Measurements from ENCODE around the gene LHX4.

The LHX4 gene

GRCh38 chr1:180229483-180230415 is at the start of gene LHX4:
Gene LHX4, plus strand, starts transcription at chr1:180230264. Its CDS starts 266 bp downstream, at chr1:180230530.
- no peak for TF ChIP-seq CTCF (IDR thresholded peaks at IDR 0.05; ENCODE audit: extremely low read depth, missing control alignments)
- peak; percentile 89 for DNase-seq (ENCODE audit: low spot score)

GRCh38 chr1:180181048-180181447 is 49.0 kb upstream of the LHX4 start:
- no peak for TF ChIP-seq CTCF (IDR thresholded peaks at IDR 0.05; ENCODE audit: extremely low read depth, missing control alignments)
- no peak for DNase-seq (ENCODE audit: low spot score)

- no peak for DNase-seq (ENCODE audit: low spot score)
- TF ChIP-seq CTCF (IDR thresholded peaks at IDR 0.05; ENCODE audit: extremely low read depth, missing control alignments): no peak
Measured at GRCh38 chr1:180181996-180182642, 47.9 kb upstream of the LHX4 start.

GRCh38 chr1:180182643-180183311 is 47.3 kb upstream of the LHX4 start:
- no peak for DNase-seq (ENCODE audit: low spot score)
- TF ChIP-seq CTCF (IDR thresholded peaks at IDR 0.05; ENCODE audit: extremely low read depth, missing control alignments): no peak

DNA sequence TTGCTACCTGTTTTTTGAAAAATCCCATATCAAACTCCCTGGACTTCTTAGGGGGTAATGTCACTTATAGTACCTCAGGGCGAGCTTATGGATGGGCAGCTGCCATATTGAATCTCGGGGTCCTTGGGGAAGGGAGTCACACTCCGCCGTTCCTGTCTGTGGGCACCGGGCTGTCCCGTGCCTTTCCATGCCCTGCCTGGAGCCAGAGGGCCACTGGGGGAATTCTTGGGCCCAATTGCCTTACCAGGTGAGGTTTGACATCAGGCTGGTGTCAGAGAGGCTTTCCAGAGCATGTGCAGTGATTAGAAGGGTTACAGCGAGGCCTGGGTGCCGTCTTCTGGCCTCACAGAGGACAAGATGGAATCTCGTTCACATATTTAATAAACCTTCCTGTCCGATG is 46.6 kb upstream of the LHX4 start:
- TF ChIP-seq CTCF (IDR thresholded peaks at IDR 0.05; ENCODE audit: extremely low read depth, missing control alignments): no peak
- no peak for DNase-seq (ENCODE audit: low spot score)

DNA sequence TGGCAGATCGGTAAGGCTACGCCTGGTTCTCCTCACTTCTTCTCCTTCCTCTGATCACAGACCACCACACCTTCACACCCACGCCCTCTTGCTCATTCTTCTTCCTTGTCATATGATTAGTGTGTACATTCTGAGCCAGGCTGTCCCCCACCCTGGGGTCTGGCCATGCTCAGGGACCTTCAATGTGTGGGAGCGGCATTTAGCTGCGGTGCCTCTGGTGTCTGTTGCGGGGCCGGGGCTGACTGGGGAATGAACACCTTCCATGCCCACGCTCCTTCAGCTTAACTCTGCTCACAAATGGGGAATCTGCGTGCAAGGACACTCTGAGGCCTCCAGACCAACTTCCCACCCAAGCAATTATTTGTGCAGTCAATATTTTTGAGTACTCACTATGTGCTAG is 46.0 kb upstream of the LHX4 start:
- no peak for DNase-seq (ENCODE audit: low spot score)
- no peak for TF ChIP-seq CTCF (IDR thresholded peaks at IDR 0.05; ENCODE audit: extremely low read depth, missing control alignments)

DNA sequence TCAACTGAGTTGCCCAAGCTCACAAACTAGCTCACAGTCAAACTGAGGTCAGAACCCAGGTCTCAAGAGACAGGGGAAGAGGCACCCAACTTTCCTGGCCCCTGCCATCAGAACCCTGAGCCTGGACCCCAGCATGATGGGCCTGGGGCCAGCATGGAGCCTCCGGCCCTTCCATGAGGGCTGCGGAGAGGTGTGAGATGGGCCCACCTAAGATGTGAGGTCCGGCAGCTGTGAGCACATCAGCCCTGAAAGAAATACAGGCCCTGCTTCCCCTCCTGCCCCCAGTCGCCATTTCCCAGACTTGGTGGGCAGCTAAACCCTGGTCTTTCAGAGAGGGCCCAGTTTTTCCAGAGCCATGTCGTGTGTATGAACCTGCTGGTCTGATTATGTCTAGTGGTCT is 44.8 kb upstream of the LHX4 start:
- no peak for TF ChIP-seq CTCF (IDR thresholded peaks at IDR 0.05; ENCODE audit: extremely low read depth, missing control alignments)

More for the DNA sequence above, 44.8 kb upstream of the LHX4 start:
- no peak for DNase-seq (ENCODE audit: low spot score)
